Panc1 (cell line): ENCODE data around the gene USP9X.

Experiments used
- CTCF ChIP-seq: fragments of 450-650 bp; IDR thresholded peaks from 2 replicates; pipeline ENCODE4 v1.5.1; 2017; ENCODE audit warnings: mild to moderate bottlenecking
- POLR2AphosphoS5 ChIP-seq: IDR thresholded peaks from 2 replicates; pipeline ENCODE4 v1.6.1; 2012; ENCODE audit warnings: mild to moderate bottlenecking, low read depth, low read length, moderate library complexity

GRCh38 chrX:41184312-41184711 lies 99.1 kb downstream of the USP9X start:
- no peak for TF ChIP-seq POLR2AphosphoS5
- no peak for TF ChIP-seq CTCF
